ENCODE data around the gene NRP1. TPM values are rescaled to one million over a fixed set of nuclear protein-coding genes. Genes with fewer than 3 reads are reported as not detected.

NRP1 gene
- total and polyA plus RNA-seq, 10 donors: 4.8 to 202 (median 138) TPM

GRCh38 chr10:33193057-33193700 is 141.3 kb downstream of the NRP1 start:
- 18 to 25% (median 21%) methylated on average over 12 of the region's 12 CpGs for WGBS, 5 donors
- peaks cover 11 to 52% (median 27%) of the 10 kb centered on the region in 6 donors for H3K4me1 ChIP-seq
- peak overlapping the region; percentile 12 to 63 (median 54) for H3K27ac ChIP-seq
- H3K4me3 ChIP-seq: no peak overlapping the region
- DNase-seq: peak; percentile 81
- H3K36me3 ChIP-seq: peaks cover 0 to 30% (median 0%) of the 10 kb centered on the region in 6 donors
- intact Hi-C loops (cut with DNase I; ENCODE audit: low total_unique reads): no loop called here
- H3K9me3 ChIP-seq: no peaks in the 10 kb centered on the region
- TF ChIP-seq POLR2AphosphoS5 (IDR thresholded peaks at IDR 0.05) (peak in 1 of 3 donors; percentile 54), POLR2A (IDR thresholded peaks at IDR 0.05) (no peak)
- TF ChIP-seq, protein P1, sequence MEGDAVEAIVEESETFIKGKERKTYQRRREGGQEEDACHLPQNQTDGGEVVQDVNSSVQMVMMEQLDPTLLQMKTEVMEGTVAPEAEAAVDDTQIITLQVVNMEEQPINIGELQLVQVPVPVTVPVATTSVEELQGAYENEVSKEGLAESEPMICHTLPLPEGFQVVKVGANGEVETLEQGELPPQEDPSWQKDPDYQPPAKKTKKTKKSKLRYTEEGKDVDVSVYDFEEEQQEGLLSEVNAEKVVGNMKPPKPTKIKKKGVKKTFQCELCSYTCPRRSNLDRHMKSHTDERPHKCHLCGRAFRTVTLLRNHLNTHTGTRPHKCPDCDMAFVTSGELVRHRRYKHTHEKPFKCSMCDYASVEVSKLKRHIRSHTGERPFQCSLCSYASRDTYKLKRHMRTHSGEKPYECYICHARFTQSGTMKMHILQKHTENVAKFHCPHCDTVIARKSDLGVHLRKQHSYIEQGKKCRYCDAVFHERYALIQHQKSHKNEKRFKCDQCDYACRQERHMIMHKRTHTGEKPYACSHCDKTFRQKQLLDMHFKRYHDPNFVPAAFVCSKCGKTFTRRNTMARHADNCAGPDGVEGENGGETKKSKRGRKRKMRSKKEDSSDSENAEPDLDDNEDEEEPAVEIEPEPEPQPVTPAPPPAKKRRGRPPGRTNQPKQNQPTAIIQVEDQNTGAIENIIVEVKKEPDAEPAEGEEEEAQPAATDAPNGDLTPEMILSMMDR (IDR thresholded peaks at IDR 0.05 in 8 of 11, conservative IDR thresholded peaks at IDR 0.05 in 3 of 11): peak in 10 of 11 experiments; percentile 36 to 77 (median 66)
- no peaks in the 10 kb centered on the region for H3K27me3 ChIP-seq (replicated peaks in 1 of 7)

DNA sequence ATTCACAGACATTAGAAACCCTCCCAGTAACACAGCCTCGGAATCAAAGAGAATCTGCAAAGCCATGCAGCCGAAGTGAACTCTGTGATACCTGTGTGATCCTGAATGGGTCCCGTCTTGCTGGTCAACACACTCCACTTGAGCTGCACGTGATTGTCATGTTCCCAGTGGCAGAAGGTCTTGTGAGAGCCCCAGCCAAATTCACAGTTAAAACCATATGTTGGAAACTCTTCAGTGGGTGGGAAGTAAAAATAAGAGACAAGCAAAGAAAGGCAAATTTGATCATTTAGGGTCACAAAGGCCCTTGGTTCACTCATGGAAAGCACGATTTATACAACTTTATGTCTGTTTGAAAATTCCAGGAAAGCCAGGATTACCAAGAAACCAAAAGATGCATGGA is 142.3 kb downstream of the NRP1 start:
- 79 to 93% (median 92%) methylated on average over 5 of the region's 5 CpGs for WGBS, 5 donors

DNA sequence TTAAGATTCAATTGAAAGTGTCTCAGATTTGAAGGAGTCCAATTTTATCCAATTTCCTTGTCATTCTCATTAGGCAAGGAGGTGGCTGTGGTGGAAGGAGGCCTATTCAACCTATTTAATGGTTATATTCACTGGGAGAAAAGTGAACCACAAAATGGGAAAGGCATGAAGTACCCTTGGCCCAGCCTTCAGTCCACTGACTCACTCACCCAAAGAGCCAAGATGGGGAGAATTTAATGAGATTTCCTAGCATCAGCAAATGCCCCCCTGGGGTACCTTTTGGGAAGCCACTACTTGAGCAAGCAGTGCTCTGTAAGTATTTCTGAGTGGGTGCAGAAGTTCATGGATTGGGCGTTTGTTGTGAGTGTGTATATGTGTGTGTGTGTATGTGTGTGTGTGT is 144.1 kb downstream of the NRP1 start:
- TF ChIP-seq POLR2AphosphoS5 (IDR thresholded peaks at IDR 0.05) (no peak), POLR2A (IDR thresholded peaks at IDR 0.05) (no peak)
- TF ChIP-seq, protein P1 (IDR thresholded peaks at IDR 0.05 in 8 of 11, conservative IDR thresholded peaks at IDR 0.05 in 3 of 11): no peak
- no peak for DNase-seq
- Histone ChIP-seq H3K4me3 (no peak overlapping the region), H3K27ac (no peak overlapping the region), H3K9me3 (no peaks in the 10 kb centered on the region), H3K36me3 (peaks cover 0 to 43% (median 2%) of the 10 kb centered on the region in 6 donors), H3K4me1 (peaks cover 6 to 33% (median 16%) of the 10 kb centered on the region in 6 donors), H3K27me3 (replicated peaks in 1 of 7) (no peaks in the 10 kb centered on the region)
- intact Hi-C loops (cut with DNase I; ENCODE audit: low total_unique reads): no loop called here
- WGBS, 5 donors: 71 to 88% (median 78%) methylated on average over 1 of the region's 1 CpG

More for the DNA sequence above, 142.3 kb downstream of the NRP1 start:
- Histone ChIP-seq H3K9me3 (no peaks in the 10 kb centered on the region), H3K4me1 (peaks cover 8 to 45% (median 21%) of the 10 kb centered on the region in 6 donors), H3K27ac (no peak overlapping the region), H3K4me3 (no peak overlapping the region), H3K27me3 (replicated peaks in 1 of 7) (no peaks in the 10 kb centered on the region), H3K36me3 (peaks cover 0 to 36% (median under 1%) of the 10 kb centered on the region in 6 donors)
- intact Hi-C loops (cut with DNase I; ENCODE audit: low total_unique reads): no loop called here
- no peak for DNase-seq
- TF ChIP-seq POLR2AphosphoS5 (IDR thresholded peaks at IDR 0.05): no peak
- no peak for TF ChIP-seq POLR2A (IDR thresholded peaks at IDR 0.05)
- TF ChIP-seq, protein P1 (IDR thresholded peaks at IDR 0.05 in 8 of 11, conservative IDR thresholded peaks at IDR 0.05 in 3 of 11): no peak

GRCh38 chr10:33189808-33190207 is 144.7 kb downstream of the NRP1 start:
- no peak overlapping the region for H3K4me3 ChIP-seq
- TF ChIP-seq POLR2AphosphoS5 (IDR thresholded peaks at IDR 0.05) (no peak), POLR2A (IDR thresholded peaks at IDR 0.05) (no peak)
- TF ChIP-seq, protein P1 (IDR thresholded peaks at IDR 0.05 in 8 of 11, conservative IDR thresholded peaks at IDR 0.05 in 3 of 11): no peak
- peaks cover 0 to 48% (median 6%) of the 10 kb centered on the region in 6 donors for H3K36me3 ChIP-seq
- 89 to 94% (median 92%) methylated on average over 8 of the region's 8 CpGs for WGBS, 5 donors
- intact Hi-C loops (cut with DNase I; ENCODE audit: low total_unique reads): loop anchor here (10.0 kb wide), 1 partner anchor 1445 kb away; no protein-coding TSS in a partner anchor
- DNase-seq: no peak
- H3K27ac ChIP-seq: no peak overlapping the region
- no peaks in the 10 kb centered on the region for H3K27me3 ChIP-seq (replicated peaks in 1 of 7)
- peaks cover 6 to 27% (median 14%) of the 10 kb centered on the region in 6 donors for H3K4me1 ChIP-seq
- H3K9me3 ChIP-seq: no peaks in the 10 kb centered on the region

Data from spleen (tissue), 11 donors.